IMR-90 (cell line): ENCODE results near the gene RAD51AP1. TPM values are rescaled to one million over a fixed set of nuclear protein-coding genes. Genes with fewer than 3 reads are reported as not detected.

Source experiments
- ATAC-seq: fragments of 200-7000 bp; cut with Tn5 transposase; 2 replicates; pipeline ENCODE4 v1.9.1; 2020; ENCODE audit warnings: low read depth, mild to moderate bottlenecking, moderate library complexity
- BruUV-seq: library from RNA; stranded (reverse); fragments of 400-500 nt; replicated peaks from 2 replicates; lab custom pipeline; 2021; lab: Mats Ljungman, UMichigan
- CTCF ChIA-PET: fragments of 300-600 bp; formaldehyde crosslinking; extraction: SDS; loops from one replicate; lab custom pipeline; 2021; ENCODE audit warnings: antibody characterized with exemption; lab: Yijun Ruan, JAX
- POLR2A ChIA-PET: fragments of 300-600 bp; sonication (Branson Sonifier 250); formaldehyde crosslinking; loops from one replicate; lab custom pipeline; 2022; ENCODE audit warnings: antibody characterized with exemption; ENCODE audit not compliant: unreplicated experiment; lab: Charles Lee
- DNase-seq: peaks from one replicate; pipeline ENCODE4 v3.0.0; 2013
- H2AFZ ChIP-seq: replicated peaks from 2 replicates; pipeline ENCODE3; 2013; ENCODE audit warnings: low read length, mild to moderate bottlenecking; ENCODE audit not compliant: poor library complexity
- H2AK5ac ChIP-seq: 2 replicates; pipeline ENCODE4 v1.6.1; 2013; ENCODE audit warnings: low read depth, low read length, inconsistent platforms
- H2AK9ac ChIP-seq: replicated peaks from 2 replicates; pipeline ENCODE3; 2013; ENCODE audit warnings: mild to moderate bottlenecking, low read depth, low read length, moderate library complexity; ENCODE audit not compliant: poor library complexity
- H2BK120ac ChIP-seq: 2 replicates; pipeline ENCODE4 v1.6.1; 2013; ENCODE audit warnings: low read depth, low read length, inconsistent platforms
- H2BK15ac ChIP-seq: 3 replicates; pipeline ENCODE4 v1.6.1; 2013; ENCODE audit warnings: low read depth, low read length, inconsistent platforms
- H2BK20ac ChIP-seq: 2 replicates; pipeline ENCODE4 v1.6.1; 2013; ENCODE audit warnings: low read depth, mild to moderate bottlenecking, inconsistent platforms, low read length, moderate library complexity
- H2BK5ac ChIP-seq: 2 replicates; pipeline ENCODE4 v1.6.1; 2013; ENCODE audit warnings: mild to moderate bottlenecking, low read depth, low read length, inconsistent platforms; ENCODE audit not compliant: poor library complexity, severe bottlenecking
- H3K14ac ChIP-seq: replicated peaks from 2 replicates; pipeline ENCODE4 v1.6.1; 2013; ENCODE audit warnings: low read depth, low read length, inconsistent platforms
- H3K18ac ChIP-seq: 2 replicates; pipeline ENCODE4 v1.6.1; 2013; ENCODE audit warnings: low read depth, low read length, control low read depth
- H3K23ac ChIP-seq: 2 replicates; pipeline ENCODE4 v1.6.1; 2013; ENCODE audit warnings: low read depth, low read length, inconsistent platforms
- H3K27ac ChIP-seq: 2 replicates; pipeline ENCODE4 v1.5.1; 2013; ENCODE audit warnings: mild to moderate bottlenecking, control low read depth, low read length; ENCODE audit not compliant: insufficient read depth
- H3K27me3 ChIP-seq: 2 replicates; pipeline ENCODE4 v1.6.1; 2013; ENCODE audit warnings: low read length; ENCODE audit not compliant: control insufficient read depth, insufficient read depth
- H3K36me3 ChIP-seq: 2 replicates; pipeline ENCODE4 v1.6.1; 2013; ENCODE audit warnings: low read length, mixed read lengths; ENCODE audit not compliant: control insufficient read depth, insufficient read depth
- H3K4ac ChIP-seq: 2 replicates; pipeline ENCODE4 v1.6.1; 2013; ENCODE audit warnings: low read depth, low read length, inconsistent platforms
- H3K4me1 ChIP-seq: 2 replicates; pipeline ENCODE4 v1.6.1; 2013; ENCODE audit warnings: low read length, mixed read lengths; ENCODE audit not compliant: control insufficient read depth, insufficient read depth
- H3K4me2 ChIP-seq: 2 replicates; pipeline ENCODE4 v1.6.1; 2013; ENCODE audit warnings: low read depth, mild to moderate bottlenecking, control low read depth, low read length, moderate library complexity
- H3K4me3 ChIP-seq: 2 replicates; pipeline ENCODE4 v1.5.1; 2013; ENCODE audit warnings: low read depth, mild to moderate bottlenecking, control low read depth, low read length, moderate library complexity; ENCODE audit not compliant: insufficient read depth
- H3K56ac ChIP-seq: 2 replicates; pipeline ENCODE4 v1.6.1; 2013; ENCODE audit warnings: low read length, inconsistent platforms; ENCODE audit not compliant: insufficient read depth; ENCODE audit errors: extremely low read depth
- H3K79me1 ChIP-seq, 2 experiments: 2 replicates each; pipeline ENCODE4 v1.6.1; 2013; ENCODE audit warnings: low read length in 2 of 2, inconsistent platforms in 1 of 2, low read depth in 1 of 2
- H3K9ac ChIP-seq: 2 replicates; pipeline ENCODE4 v1.6.1; 2013; ENCODE audit warnings: low read depth, low read length, control low read depth
- H3K9me1 ChIP-seq: 2 replicates; pipeline ENCODE4 v1.6.1; 2013; ENCODE audit warnings: low read length, inconsistent platforms; ENCODE audit not compliant: insufficient read depth
- H3K9me3 ChIP-seq: 2 replicates; pipeline ENCODE4 v1.6.1; 2013; ENCODE audit warnings: low read length; ENCODE audit not compliant: control insufficient read depth, insufficient read depth
- H4K20me1 ChIP-seq: 2 replicates; pipeline ENCODE4 v1.6.1; 2013; ENCODE audit warnings: low read length, inconsistent platforms; ENCODE audit not compliant: insufficient read depth
- H4K5ac ChIP-seq: 2 replicates; pipeline ENCODE4 v1.6.1; 2013; ENCODE audit warnings: mild to moderate bottlenecking, low read depth, low read length, control low read depth
- H4K8ac ChIP-seq, 2 experiments: 2 replicates each; pipeline ENCODE4 v1.6.1; 2013; ENCODE audit warnings: low read depth in 2 of 2, low read length in 2 of 2, control low read depth in 1 of 2, inconsistent platforms in 1 of 2
- H4K91ac ChIP-seq: 2 replicates; pipeline ENCODE4 v1.6.1; 2013; ENCODE audit warnings: low read depth, low read length, inconsistent platforms; ENCODE audit not compliant: insufficient read depth
- CEBPB ChIP-seq: IDR thresholded peaks from 2 replicates; pipeline ENCODE4 v1.6.1; 2012; ENCODE audit warnings: low read depth, low read length, improper control_type of control experiment
- MXI1 ChIP-seq: IDR thresholded peaks from 2 replicates; pipeline ENCODE4 v1.6.1; 2012; ENCODE audit warnings: low read depth, mild to moderate bottlenecking, low read length, moderate library complexity, borderline replicate concordance
- NFE2L2 ChIP-seq: fragments of 150-350 bp; IDR thresholded peaks from 2 replicates; pipeline ENCODE4 v1.6.1; 2016; ENCODE audit warnings: low read depth, mild to moderate bottlenecking, low read length
- RAD21 ChIP-seq: IDR thresholded peaks from 2 replicates; pipeline ENCODE4 v1.6.1; 2012; ENCODE audit warnings: low read length, improper control_type of control experiment
- RFX5 ChIP-seq: IDR thresholded peaks from 2 replicates; pipeline ENCODE4 v1.8.0; 2012; ENCODE audit warnings: low read depth, mild to moderate bottlenecking, low read length, moderate library complexity
- WGBS, 2 experiments: methylation state at CpG; one replicate each; pipeline versions ENCODE4 v1.1.5 to v1.1.7; 2013; ENCODE audit warnings: missing lambda C conversion rate in 2 of 2; ENCODE audit not compliant: insufficient read length in 1 of 2; ENCODE audit errors: extremely low coverage in 2 of 2; 5-methylcytosine and 5-hydroxymethylcytosine counted together
- dilution Hi-C: fragments of 300-500 bp; cut with HindIII; formaldehyde crosslinking; loops from one replicate; pipeline ENCODE4 v1.14.3; 2018; ENCODE audit warnings: low sequenced_read_pairs; ENCODE audit not compliant: unreplicated experiment
- in situ Hi-C: fragments of 300-500 bp; cut with MboI; formaldehyde crosslinking; loops from 3 replicates; pipeline ENCODE4 v1.14.3; 2019; ENCODE audit warnings: low sequenced_read_pairs, inconsistent platforms, mixed read lengths
- intact Hi-C: fragments of 100-400 bp; cut with micrococcal nuclease; formaldehyde crosslinking; loops from 2 replicates; pipeline ENCODE4 v1.10.0; 2022
- polyA plus RNA-seq, 3 experiments: library from polyadenylated mRNA; depleted of rRNA; stranded (reverse); fragments of >200 nt; gene quantifications; 2 replicates each; pipeline ENCODE4 v1.2.3, GENCODE V29; 2012; ENCODE audit warnings: low replicate concordance in 1 of 3
- total RNA-seq: library from RNA; depleted of rRNA; stranded (reverse); fragments of >200 nt; gene quantifications from 2 replicates; pipeline ENCODE4 v1.2.3, GENCODE V29; 2012

RAD51AP1 gene
- total and polyA plus RNA-seq, 2 of the 4 experiments (the other 2 are of a cell fraction): 6.5 to 10.2 TPM

DNA sequence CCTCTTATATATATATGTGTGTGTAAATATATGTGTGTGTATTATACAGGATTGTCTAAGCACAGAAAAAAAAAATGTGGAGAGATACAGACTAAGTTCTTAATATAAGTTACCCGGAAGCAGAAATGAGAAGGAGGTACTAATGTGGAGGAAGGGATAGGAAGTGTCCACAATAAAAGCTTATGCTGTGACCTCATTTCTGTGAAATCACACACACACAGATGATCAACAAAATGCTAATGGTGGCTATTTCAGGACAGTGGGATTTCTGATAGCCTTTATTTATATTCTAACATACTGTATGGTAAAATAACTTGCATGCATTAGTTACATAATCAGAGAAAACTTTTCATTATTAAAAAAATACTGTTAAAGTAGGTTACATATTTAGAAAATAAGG, 8.5 kb upstream of the RAD51AP1 start:
- Histone ChIP-seq H3K9me3 (no peaks in the 10 kb centered on the region), H3K4me3 (no peak overlapping the region), H3K27ac (no peak overlapping the region), H2AFZ (no peak overlapping the region), H4K8ac (no peak overlapping the region), H3K27me3 (no peaks in the 10 kb centered on the region), H2BK15ac (no peak overlapping the region), H4K20me1 (no peaks in the 10 kb centered on the region), H3K18ac (no peak overlapping the region), H2BK5ac (no peak overlapping the region), H2BK120ac (no peak overlapping the region), H4K5ac (no peak overlapping the region), H3K9me1 (no peaks in the 10 kb centered on the region), H2BK20ac (no peak overlapping the region), H3K14ac (no peak overlapping the region), H2AK9ac (no peak overlapping the region), H3K4me1 (no peaks in the 10 kb centered on the region), H3K4ac (no peak overlapping the region), H3K36me3 (peaks cover 4% of the 10 kb centered on the region), H3K23ac (no peak overlapping the region), H2AK5ac (no peak overlapping the region), H4K91ac (no peak overlapping the region), H3K4me2 (no peak overlapping the region), H3K79me1 (peaks cover 0 to 7% of the 10 kb centered on the region in 2 experiments; a peak in 2 of 4 replicates), H3K56ac (no peak overlapping the region), H3K9ac (no peak overlapping the region)
- dilution Hi-C loops: no loop called here
- intact Hi-C loops: no loop called here
- POLR2A ChIA-PET: no interaction called here
- DNase-seq (no peak), ATAC-seq (no peak)
- CTCF ChIA-PET: interaction anchor here (0.7 kb wide), 1 partner anchor 24 kb away, joined by 4 read pairs; no protein-coding TSS in a partner anchor
- TF ChIP-seq RFX5 (no peak), NFE2L2 (no peak), MXI1 (no peak), CEBPB (no peak), RAD21 (no peak)
- BruUV-seq: no TSS peak
- in situ Hi-C loops: loop anchor here (5.0 kb wide), 1 partner anchor 223 kb away; no protein-coding TSS in a partner anchor
- WGBS, 2 experiments: no CpG with 5 or more reads among the region's 1 CpG
